Peyer's patch (tissue), 4 donors: Measurements from ENCODE around the gene ARSG. TPM values are rescaled to one million over a fixed set of nuclear protein-coding genes. Genes with fewer than 3 reads are reported as not detected.
"Not testable (repeated sequence)": the region's sequence is repeated elsewhere in the genome, so short reads cannot be mapped to it uniquely, and the experiment has no call there.

Experiments
- DNase-seq, 3 donors: peaks; one replicate each; pipeline ENCODE4 v3.0.0-alpha.2; 2017 to 2019
- H3K27ac ChIP-seq, 4 donors: fragments of 200-600 bp; sonication (generic); one replicate each; pipeline ENCODE4 v1.5.1; 2016 to 2019
- H3K27me3 ChIP-seq, 2 donors: fragments of 200-600 bp; sonication (generic); one replicate each; pipeline ENCODE4 v1.5.1; 2019
- H3K36me3 ChIP-seq, 3 donors: fragments of 200-600 bp; sonication (generic); one replicate each; pipeline ENCODE4 v1.5.1; 2016 to 2019
- H3K4me1 ChIP-seq, 4 donors: fragments of 200-600 bp; sonication (generic); one replicate each; pipeline ENCODE4 v1.5.1; 2016 to 2019
- H3K4me3 ChIP-seq, 4 donors: fragments of 200-600 bp; sonication (generic); 1 replicate in 3 of 4; 2 replicates in 1 of 4; pipeline ENCODE4 v1.5.1; 2016 to 2019; ENCODE audit warnings: mild to moderate bottlenecking in 1 of 4
- H3K9me3 ChIP-seq, 4 donors: fragments of 200-600 bp; sonication (generic); one replicate each; pipeline ENCODE4 v1.5.1; 2016 to 2019; ENCODE audit warnings: mild to moderate bottlenecking in 1 of 4
- POLR2A ChIP-seq, 2 donors: fragments of 450-650 bp; IDR thresholded peaks; one replicate each; pipeline ENCODE4 v1.5.1; 2017; ENCODE audit warnings: antibody characterized with exemption in 2 of 2, mild to moderate bottlenecking in 2 of 2, moderate library complexity in 2 of 2
- total RNA-seq, 4 donors: library from RNA; depleted of rRNA; stranded (reverse); fragments of >200 nt; gene quantifications; one replicate each; pipeline ENCODE4 v1.1.0, GENCODE V29; 2016
- TF ChIP-seq, protein P1 (sequence below), 6 experiments: fragments of 450-650 bp in 4 of 6; fragments of 200-600 bp in 2 of 6; sonication (generic) in 1 of 6; IDR thresholded peaks; one replicate each; pipeline ENCODE4 v1.5.1; 2017 to 2019; ENCODE audit warnings: antibody characterized with exemption in 6 of 6, mild to moderate bottlenecking in 3 of 6, moderate library complexity in 1 of 6

The ARSG gene
- total RNA-seq, 4 donors from 2014 or later: 0.70 to 29.7 (median 2.0) TPM

DNA sequence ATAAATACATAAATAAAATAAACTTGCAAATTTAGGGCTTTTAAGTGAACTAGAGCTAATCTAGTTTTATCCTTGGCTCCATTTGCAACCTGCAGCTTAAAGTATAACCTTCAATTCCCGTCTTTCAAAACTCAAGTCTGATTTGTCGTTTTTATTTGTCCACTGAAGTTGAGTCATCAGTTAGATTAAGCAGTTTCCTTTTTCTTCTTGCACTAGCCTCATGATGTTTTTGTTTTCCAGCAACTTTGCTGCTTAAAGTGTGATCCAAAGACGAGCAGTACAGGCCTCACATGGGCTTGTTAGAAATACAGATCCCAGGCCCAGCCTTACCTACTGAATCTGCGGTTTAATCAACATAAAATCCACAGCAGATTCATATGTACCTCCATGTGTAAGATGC lies 13.8 kb downstream of the ARSG start:
- no peaks in the 10 kb centered on the region for H3K27me3 ChIP-seq
- no peak overlapping the region for H3K27ac ChIP-seq
- H3K36me3 ChIP-seq: no peaks in the 10 kb centered on the region
- no peaks in the 10 kb centered on the region for H3K4me1 ChIP-seq
- TF ChIP-seq POLR2A (IDR thresholded peaks at IDR 0.05): no peak
- TF ChIP-seq, protein P1, sequence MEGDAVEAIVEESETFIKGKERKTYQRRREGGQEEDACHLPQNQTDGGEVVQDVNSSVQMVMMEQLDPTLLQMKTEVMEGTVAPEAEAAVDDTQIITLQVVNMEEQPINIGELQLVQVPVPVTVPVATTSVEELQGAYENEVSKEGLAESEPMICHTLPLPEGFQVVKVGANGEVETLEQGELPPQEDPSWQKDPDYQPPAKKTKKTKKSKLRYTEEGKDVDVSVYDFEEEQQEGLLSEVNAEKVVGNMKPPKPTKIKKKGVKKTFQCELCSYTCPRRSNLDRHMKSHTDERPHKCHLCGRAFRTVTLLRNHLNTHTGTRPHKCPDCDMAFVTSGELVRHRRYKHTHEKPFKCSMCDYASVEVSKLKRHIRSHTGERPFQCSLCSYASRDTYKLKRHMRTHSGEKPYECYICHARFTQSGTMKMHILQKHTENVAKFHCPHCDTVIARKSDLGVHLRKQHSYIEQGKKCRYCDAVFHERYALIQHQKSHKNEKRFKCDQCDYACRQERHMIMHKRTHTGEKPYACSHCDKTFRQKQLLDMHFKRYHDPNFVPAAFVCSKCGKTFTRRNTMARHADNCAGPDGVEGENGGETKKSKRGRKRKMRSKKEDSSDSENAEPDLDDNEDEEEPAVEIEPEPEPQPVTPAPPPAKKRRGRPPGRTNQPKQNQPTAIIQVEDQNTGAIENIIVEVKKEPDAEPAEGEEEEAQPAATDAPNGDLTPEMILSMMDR (IDR thresholded peaks at IDR 0.05): no peak
- no peak for DNase-seq
- no peak overlapping the region for H3K4me3 ChIP-seq
- no peaks in the 10 kb centered on the region for H3K9me3 ChIP-seq

DNA sequence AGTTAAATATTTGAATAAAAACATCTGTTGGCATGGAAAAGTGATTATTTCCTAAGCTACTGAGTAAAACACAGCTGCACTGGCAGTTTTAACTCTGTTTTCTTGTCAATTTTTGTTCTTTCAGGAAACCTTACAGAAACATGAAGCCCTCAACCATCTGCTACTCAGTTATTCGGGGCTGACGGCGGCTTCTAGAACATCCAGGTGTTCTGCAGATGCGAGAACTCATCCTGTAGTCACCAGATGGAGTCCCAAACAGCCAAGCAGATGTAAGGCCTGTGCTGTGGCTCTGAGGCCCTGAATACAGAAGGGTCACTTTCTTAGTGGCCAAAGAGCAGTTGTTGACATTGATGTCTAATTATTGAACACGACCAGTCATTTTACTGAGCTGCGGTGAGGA lies 15.5 kb downstream of the ARSG start:
- no peaks in the 10 kb centered on the region for H3K36me3 ChIP-seq
- no peaks in the 10 kb centered on the region for H3K9me3 ChIP-seq
- no peak for TF ChIP-seq POLR2A (IDR thresholded peaks at IDR 0.05)
- TF ChIP-seq, protein P1 (IDR thresholded peaks at IDR 0.05): no peak
- H3K27ac ChIP-seq: no peak overlapping the region
- H3K4me1 ChIP-seq: no peaks in the 10 kb centered on the region
- no peaks in the 10 kb centered on the region for H3K27me3 ChIP-seq
- DNase-seq: no peak
- no peak overlapping the region for H3K4me3 ChIP-seq

DNA sequence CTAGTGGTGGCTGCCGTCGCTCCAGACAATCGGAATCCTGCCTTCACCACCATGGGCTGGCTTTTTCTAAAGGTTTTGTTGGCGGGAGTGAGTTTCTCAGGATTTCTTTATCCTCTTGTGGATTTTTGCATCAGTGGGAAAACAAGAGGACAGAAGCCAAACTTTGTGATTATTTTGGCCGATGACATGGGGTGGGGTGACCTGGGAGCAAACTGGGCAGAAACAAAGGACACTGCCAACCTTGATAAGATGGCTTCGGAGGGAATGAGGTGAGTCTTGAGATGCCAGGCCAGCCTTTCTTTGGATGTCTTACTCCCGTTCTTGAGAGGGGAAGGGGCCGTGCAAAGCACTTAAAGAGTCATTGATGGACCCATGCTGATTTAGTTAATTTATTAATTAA lies 16.1 kb downstream of the ARSG start:
- H3K36me3 ChIP-seq: no peaks in the 10 kb centered on the region
- TF ChIP-seq POLR2A (IDR thresholded peaks at IDR 0.05): no peak
- TF ChIP-seq, protein P1 (IDR thresholded peaks at IDR 0.05): no peak
- H3K9me3 ChIP-seq: no peaks in the 10 kb centered on the region
- no peak overlapping the region for H3K27ac ChIP-seq
- H3K4me1 ChIP-seq: no peaks in the 10 kb centered on the region
- no peak for DNase-seq
- H3K4me3 ChIP-seq: no peak overlapping the region
- no peaks in the 10 kb centered on the region for H3K27me3 ChIP-seq

DNA sequence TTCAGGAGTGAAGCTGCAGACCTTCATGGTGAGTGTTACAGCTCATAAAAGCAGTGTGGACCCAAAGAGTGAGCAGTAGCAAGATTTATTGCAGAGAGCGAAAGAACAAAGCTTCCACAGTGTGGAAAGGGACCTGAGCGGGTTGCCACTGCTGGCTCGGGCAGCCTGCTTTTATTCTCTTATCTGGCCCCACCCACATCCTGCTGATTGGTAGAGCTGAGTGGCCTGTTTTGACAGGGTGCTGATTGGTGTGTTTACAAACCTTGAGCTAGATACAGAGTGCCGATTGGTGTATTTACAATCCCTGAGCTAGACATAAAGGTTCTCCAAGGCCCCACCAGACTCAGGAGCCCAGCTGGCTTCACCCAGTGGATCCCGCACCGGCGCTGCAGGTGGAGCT lies 17.2 kb downstream of the ARSG start:
- not testable (repeated sequence) for H3K27ac ChIP-seq, H3K9me3 ChIP-seq, H3K36me3 ChIP-seq, H3K4me1 ChIP-seq, DNase-seq, H3K4me3 ChIP-seq, H3K27me3 ChIP-seq

DNA sequence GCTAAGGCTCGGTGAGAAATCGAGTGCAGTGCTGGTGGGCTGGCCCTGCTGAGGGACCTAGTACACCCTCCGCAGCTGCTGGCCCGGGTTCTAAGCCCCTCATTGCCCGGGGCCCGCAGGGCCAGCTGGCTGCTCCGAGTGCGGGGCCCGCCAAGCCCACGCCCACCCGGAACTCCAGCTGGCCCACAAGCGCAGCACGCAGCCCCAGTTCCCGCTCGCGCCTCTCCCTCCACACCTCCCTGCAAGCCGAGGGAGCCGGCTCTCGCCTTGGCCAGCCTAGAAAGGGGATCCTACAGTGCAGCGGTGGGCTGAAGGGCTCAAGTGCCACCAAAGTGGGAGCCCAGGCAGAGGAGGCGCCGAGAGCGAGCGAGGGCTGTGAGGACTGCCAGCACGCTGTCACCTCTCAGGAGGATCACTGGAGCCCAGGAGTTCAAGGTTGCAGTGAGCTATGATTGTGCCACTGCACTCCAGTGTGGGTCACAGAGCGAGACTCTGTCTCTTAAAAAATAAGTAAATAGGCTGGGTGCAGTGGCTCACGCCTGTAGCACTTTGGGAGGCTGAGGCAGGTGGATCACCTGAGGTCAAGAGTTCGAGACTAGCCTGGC lies 17.9 kb downstream of the ARSG start:
- not testable (repeated sequence) for H3K4me3 ChIP-seq, H3K4me1 ChIP-seq, H3K27ac ChIP-seq, DNase-seq, H3K9me3 ChIP-seq, H3K27me3 ChIP-seq, H3K36me3 ChIP-seq

DNA sequence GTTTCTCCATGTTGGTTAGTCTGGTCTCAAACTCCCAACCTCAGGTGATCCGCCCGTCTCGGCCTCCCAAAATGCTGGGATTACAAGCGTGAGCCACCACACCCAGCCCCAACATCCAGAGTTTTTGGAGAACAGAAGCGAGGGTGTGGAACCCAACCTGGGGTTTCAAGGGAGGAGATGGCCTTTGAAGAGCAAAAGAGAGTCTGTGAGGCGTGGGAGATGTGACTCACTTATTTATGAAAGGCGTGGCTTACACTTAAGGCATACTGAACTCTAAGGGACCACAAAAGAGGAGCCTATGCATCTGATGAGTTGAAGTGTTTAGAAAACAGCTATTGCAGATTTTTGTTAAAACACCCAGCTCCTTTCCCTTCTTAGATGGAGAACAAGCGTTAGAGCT lies 18.9 kb downstream of the ARSG start:
- TF ChIP-seq, protein P1 (IDR thresholded peaks at IDR 0.05): no peak
- H3K27me3 ChIP-seq: no peaks in the 10 kb centered on the region
- no peak for DNase-seq
- no peak overlapping the region for H3K4me3 ChIP-seq
- no peak overlapping the region for H3K27ac ChIP-seq
- no peaks in the 10 kb centered on the region for H3K4me1 ChIP-seq
- no peaks in the 10 kb centered on the region for H3K9me3 ChIP-seq
- no peaks in the 10 kb centered on the region for H3K36me3 ChIP-seq

DNA sequence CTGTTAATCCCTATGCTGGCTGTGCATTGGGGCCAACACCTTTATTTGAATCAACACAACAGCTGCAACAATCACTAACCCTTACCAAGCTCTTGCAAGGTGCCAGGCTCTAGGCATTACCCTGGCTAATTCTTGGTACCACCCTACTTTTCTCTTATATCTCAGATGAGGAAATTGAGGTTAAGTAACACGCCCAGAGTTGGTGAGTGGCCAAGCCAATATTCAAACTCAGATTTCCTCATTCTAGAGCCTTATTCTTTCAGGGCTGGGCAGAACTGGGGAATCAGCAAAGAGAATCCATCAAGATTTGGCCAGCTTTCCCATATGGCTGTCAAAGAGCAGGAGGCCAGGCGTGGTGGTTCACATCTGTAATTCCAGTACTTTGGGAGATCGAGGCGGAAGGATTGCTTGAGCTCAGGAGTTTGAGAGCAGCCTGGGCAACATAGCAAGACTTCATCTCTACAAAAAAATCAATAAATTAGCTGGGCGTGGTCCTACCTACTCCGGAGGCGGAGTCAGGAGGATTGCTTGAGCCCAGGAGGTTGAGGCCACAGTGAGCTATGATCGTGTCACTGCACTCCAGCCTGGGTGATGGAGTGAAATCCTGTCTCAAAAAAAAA lies 23.7 kb downstream of the ARSG start:
- Histone ChIP-seq H3K4me1 (no peaks in the 10 kb centered on the region), H3K27ac (no peak overlapping the region), H3K36me3 (no peaks in the 10 kb centered on the region), H3K4me3 (no peak overlapping the region), H3K27me3 (no peaks in the 10 kb centered on the region), H3K9me3 (no peaks in the 10 kb centered on the region)
- peak in 1 of 3 donors; percentile 53 for DNase-seq
- no peak for TF ChIP-seq POLR2A (IDR thresholded peaks at IDR 0.05)
- TF ChIP-seq, protein P1 (IDR thresholded peaks at IDR 0.05): no peak
